Lower leg skin (tissue), 4 donors: ENCODE results near the gene COPS7A. TPM values are rescaled to one million over a fixed set of nuclear protein-coding genes. Genes with fewer than 3 reads are reported as not detected.

Source experiments
- DNase-seq, 2 donors: peaks; one replicate each; pipeline ENCODE4 v3.0.0-alpha.2; 2019; ENCODE audit warnings: low spot score in 2 of 2
- H3K4me3 ChIP-seq: fragments of 200-600 bp; sonication (generic); 2 replicates; pipeline ENCODE4 v1.5.1; 2017; ENCODE audit warnings: mild to moderate bottlenecking, low read depth; ENCODE audit not compliant: poor library complexity, severe bottlenecking
- POLR2A ChIP-seq, 2 donors: fragments of 450-650 bp; IDR thresholded peaks; one replicate each; pipeline ENCODE4 v1.6.1; 2016 to 2017; ENCODE audit warnings: antibody characterized with exemption in 2 of 2, mild to moderate bottlenecking in 1 of 2, moderate library complexity in 1 of 2
- WGBS, 2 donors: methylation state at CpG; one replicate each; pipeline ENCODE4 v1.1.5; 2018; 5-methylcytosine and 5-hydroxymethylcytosine counted together
- intact Hi-C: fragments of 100-400 bp; cut with DNase I; formaldehyde crosslinking; loops from one replicate; pipeline ENCODE4 v1.15.0; 2023; ENCODE audit warnings: low total_unique reads
- total RNA-seq, 4 donors: library from RNA; depleted of rRNA; stranded (reverse); fragments of >200 nt; gene quantifications; one replicate each; pipeline ENCODE4 v1.1.0, GENCODE V29; 2016
- TF ChIP-seq, protein P1 (sequence below), 3 donors: fragments of 450-650 bp; IDR thresholded peaks; one replicate each; pipeline ENCODE4 v1.5.1; 2016; ENCODE audit warnings: antibody characterized with exemption in 3 of 3, mild to moderate bottlenecking in 3 of 3, moderate library complexity in 2 of 3

Gene COPS7A
- total RNA-seq, 4 donors from 2014 or later, result 46.3 to 64.6 (median 56.6) TPM

DNA sequence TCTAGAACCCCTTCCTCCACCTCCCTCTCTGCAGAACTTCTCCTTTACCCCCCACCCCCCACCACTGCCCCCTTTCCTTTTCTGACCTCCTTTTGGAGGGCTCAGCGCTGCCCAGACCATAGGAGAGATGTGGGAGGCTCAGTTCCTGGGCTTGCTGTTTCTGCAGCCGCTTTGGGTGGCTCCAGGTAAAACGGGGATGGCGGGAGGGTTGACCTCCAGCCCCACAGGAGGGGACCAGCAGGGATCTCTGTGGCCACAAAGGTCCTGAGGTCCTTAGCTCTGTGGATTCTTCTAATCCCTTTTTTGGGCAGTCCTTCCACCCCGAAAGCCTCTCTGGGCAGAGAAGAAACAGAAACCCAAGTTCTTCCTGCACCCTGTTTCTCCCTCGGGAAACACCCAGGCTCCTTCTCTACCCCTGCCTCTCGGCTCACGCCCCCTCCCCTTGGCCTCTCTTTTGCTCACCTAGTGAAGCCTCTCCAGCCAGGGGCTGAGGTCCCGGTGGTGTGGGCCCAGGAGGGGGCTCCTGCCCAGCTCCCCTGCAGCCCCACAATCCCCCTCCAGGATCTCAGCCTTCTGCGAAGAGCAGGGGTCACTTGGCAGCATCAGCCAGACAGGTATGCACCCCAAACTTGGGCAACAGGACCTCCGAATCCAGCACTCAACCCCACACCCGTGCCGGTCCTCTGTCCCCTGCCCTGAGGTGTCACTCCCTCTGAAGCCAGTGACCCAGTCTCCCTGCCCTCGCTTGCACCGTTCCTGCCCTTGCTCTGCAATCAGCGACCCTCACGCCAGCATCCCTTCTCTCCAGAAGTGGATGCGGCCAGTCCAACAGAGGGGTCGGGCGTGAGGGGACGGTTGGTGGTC lies 49.1 kb downstream of the COPS7A start:
- no peak for TF ChIP-seq POLR2A (IDR thresholded peaks at IDR 0.05)
- TF ChIP-seq, protein P1, sequence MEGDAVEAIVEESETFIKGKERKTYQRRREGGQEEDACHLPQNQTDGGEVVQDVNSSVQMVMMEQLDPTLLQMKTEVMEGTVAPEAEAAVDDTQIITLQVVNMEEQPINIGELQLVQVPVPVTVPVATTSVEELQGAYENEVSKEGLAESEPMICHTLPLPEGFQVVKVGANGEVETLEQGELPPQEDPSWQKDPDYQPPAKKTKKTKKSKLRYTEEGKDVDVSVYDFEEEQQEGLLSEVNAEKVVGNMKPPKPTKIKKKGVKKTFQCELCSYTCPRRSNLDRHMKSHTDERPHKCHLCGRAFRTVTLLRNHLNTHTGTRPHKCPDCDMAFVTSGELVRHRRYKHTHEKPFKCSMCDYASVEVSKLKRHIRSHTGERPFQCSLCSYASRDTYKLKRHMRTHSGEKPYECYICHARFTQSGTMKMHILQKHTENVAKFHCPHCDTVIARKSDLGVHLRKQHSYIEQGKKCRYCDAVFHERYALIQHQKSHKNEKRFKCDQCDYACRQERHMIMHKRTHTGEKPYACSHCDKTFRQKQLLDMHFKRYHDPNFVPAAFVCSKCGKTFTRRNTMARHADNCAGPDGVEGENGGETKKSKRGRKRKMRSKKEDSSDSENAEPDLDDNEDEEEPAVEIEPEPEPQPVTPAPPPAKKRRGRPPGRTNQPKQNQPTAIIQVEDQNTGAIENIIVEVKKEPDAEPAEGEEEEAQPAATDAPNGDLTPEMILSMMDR (IDR thresholded peaks at IDR 0.05), result no peak
- 76 to 79% methylated on average over 18 to 20 of the region's 21 CpGs for WGBS, 2 donors
- DNase-seq, result no peak

DNA sequence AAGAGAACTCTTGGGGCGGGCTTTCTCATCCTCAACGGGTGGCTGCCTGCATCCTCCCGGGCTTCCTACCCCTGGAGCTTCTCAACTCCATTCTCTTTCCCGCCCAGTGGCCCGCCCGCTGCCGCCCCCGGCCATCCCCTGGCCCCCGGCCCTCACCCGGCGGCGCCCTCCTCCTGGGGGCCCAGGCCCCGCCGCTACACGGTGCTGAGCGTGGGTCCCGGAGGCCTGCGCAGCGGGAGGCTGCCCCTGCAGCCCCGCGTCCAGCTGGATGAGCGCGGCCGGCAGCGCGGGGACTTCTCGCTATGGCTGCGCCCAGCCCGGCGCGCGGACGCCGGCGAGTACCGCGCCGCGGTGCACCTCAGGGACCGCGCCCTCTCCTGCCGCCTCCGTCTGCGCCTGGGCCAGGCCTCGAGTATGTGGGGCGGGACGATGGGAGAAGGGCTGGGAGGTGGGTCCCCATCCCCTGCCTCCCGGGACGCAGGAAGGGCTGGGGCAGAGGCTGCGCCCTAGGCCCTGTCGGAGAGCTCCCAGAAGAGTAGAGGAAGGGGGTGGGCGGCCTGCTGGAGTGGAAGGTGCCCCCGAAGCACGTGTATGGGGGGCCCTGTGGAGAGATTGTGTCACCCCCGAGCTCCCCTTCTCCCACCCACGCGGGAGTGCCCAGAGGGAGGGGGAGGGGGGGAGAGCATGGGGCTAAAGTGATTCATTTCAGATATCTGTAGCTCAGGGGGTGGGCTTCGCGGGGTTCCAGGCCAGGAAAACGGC lies 49.9 kb downstream of the COPS7A start:
- 36 to 52% methylated on average over 24 to 26 of the region's 60 CpGs for WGBS, 2 donors
- TF ChIP-seq, protein P1 (IDR thresholded peaks at IDR 0.05), result no peak
- TF ChIP-seq POLR2A (IDR thresholded peaks at IDR 0.05), result no peak
- no peak overlapping the region for H3K4me3 ChIP-seq
- DNase-seq, result no peak
- intact Hi-C loops, result no loop called here

More for the DNA sequence above, 49.1 kb downstream of the COPS7A start:
- no peak overlapping the region for H3K4me3 ChIP-seq
- intact Hi-C loops, result no loop called here

DNA sequence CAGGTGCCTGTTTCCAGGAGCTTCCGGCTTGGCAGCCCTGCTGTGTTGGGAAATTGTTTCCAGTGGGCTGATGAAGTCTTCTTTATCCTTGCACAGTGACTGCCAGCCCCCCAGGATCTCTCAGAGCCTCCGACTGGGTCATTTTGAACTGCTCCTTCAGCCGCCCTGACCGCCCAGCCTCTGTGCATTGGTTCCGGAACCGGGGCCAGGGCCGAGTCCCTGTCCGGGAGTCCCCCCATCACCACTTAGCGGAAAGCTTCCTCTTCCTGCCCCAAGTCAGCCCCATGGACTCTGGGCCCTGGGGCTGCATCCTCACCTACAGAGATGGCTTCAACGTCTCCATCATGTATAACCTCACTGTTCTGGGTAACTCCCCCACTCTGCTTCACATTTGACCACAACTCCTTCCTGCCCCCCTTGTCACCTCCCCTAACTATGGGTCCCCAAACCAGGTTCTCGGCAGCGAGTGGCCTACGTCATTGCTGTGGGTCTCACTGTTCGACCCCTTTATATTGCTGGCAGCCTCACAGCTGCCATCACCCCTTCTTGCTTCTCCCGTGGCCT lies 50.7 kb downstream of the COPS7A start:
- intact Hi-C loops, result no loop called here
- H3K4me3 ChIP-seq, result no peak overlapping the region
- no peak for TF ChIP-seq POLR2A (IDR thresholded peaks at IDR 0.05)
- TF ChIP-seq, protein P1 (IDR thresholded peaks at IDR 0.05), result no peak
- WGBS, 2 donors, result 86 to 94% methylated on average over 15 of the region's 15 CpGs
- DNase-seq, result no peak

DNA sequence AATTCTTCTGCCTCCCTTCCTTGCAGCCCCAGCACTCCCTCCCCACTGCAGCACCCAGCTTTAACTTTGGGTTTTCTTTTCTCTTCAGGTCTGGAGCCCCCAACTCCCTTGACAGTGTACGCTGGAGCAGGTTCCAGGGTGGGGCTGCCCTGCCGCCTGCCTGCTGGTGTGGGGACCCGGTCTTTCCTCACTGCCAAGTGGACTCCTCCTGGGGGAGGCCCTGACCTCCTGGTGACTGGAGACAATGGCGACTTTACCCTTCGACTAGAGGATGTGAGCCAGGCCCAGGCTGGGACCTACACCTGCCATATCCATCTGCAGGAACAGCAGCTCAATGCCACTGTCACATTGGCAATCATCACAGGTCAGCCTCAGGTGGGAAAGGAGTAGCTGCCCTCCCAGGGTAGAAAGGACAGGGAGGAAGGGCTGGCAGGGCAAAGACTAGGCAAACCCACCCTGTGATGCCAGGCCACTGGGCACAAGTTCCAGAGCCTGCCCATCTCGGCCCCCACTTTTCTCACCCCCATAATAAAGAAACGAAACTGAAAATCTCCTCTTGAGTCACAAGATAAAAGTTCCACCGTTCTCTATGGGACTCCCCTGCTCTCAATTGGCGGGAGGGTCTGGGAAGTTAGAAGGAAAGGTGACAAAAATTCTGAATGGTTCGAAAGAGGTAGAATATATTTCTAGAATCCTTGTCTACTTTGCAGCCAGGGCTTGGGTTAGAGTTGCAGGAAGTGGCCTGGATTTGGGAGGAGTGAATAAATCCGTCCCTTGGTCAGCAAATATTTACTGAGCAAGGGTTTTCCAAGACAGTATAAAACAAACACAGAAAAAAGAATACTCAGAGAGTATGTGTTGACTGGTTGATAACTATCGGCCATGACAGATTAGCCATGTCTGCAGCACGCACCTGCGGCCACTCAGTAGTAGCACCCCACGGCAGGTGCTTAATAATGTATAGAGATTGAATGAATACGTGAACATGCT lies 51.6 kb downstream of the COPS7A start:
- TF ChIP-seq POLR2A (IDR thresholded peaks at IDR 0.05), result no peak
- TF ChIP-seq, protein P1 (IDR thresholded peaks at IDR 0.05), result no peak
- intact Hi-C loops, result no loop called here
- DNase-seq, result no peak
- 84 to 86% methylated on average over 16 of the region's 16 CpGs for WGBS, 2 donors
- H3K4me3 ChIP-seq, result no peak overlapping the region

DNA sequence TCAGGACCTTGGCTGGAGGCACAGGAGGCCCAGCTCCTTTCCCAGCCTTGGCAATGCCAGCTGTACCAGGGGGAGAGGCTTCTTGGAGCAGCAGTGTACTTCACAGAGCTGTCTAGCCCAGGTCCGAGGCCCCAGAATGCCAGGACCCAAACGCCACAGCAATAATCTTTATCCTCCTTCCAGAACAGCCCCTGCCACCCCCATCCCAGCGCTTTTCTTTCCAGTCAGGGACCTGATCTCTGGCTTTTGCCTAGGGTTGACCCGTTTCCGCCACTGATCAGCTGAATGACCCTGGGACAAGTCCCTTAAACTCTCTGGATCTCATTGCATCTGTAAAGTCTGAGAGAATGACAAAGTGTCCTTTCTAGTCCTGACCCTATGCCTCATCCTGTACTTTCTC lies 53.5 kb downstream of the COPS7A start:
- H3K4me3 ChIP-seq, result no peak overlapping the region
- no peak for DNase-seq
- WGBS, 2 donors, result 92 to 97% methylated on average over 5 of the region's 5 CpGs
- intact Hi-C loops, result no loop called here
- no peak for TF ChIP-seq POLR2A (IDR thresholded peaks at IDR 0.05)
- TF ChIP-seq, protein P1 (IDR thresholded peaks at IDR 0.05), result no peak
